ENCODE measurements around the gene TMEM171.

TMEM171 gene

DNA sequence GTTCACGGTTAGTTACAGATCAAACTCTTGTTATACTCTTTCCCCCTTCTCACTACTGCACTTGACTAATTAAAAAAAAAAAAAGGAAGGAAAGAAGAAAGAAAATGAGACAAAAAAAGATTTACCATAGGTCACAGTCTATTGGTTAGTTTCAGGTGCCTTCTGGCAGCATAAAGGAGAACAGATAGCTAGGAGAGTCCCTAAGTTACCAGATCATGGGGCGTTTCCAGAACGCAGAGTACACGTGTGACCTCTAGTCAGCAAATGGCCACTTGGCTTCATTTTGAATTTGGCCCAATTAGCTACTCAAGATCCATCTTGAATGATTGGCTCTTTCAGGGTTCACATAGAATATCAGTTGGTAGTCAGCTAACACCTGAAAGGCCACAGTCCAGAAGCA is 20.3 kb upstream of the TMEM171 start:
- H3K23ac ChIP-seq (ENCODE audit: low read length in 2 of 2), result no peak overlapping the region
- no peak overlapping the region for H3K4me2 ChIP-seq (ENCODE audit: low read length, poor library complexity, severe bottlenecking)
- no peak for DNase-seq
- H3K18ac ChIP-seq (ENCODE audit: low read depth in 1 of 2, low read length in 2 of 2), result no peak overlapping the region
- H3K9me3 ChIP-seq (ENCODE audit: control insufficient read depth, low read length), result peaks cover 15% of the 10 kb centered on the region
- no peaks in the 10 kb centered on the region for H3K27me3 ChIP-seq (ENCODE audit: control insufficient read depth in 1 of 2, insufficient read depth in 1 of 2, low read length in 2 of 2)
- no peak overlapping the region for H4K8ac ChIP-seq (ENCODE audit: low read length)
- H4K91ac ChIP-seq (ENCODE audit: low read length), result no peak overlapping the region
- H3K36me3 ChIP-seq (ENCODE audit: control insufficient read depth in 1 of 2, insufficient read depth in 2 of 2, low read depth in 1 of 2, low read length in 2 of 2), result peaks cover 0 to 7% of the 10 kb centered on the region in 2 experiments
- H2AK5ac ChIP-seq (ENCODE audit: low read length, severe bottlenecking), result no peak overlapping the region
- H3K4ac ChIP-seq (ENCODE audit: low read depth in 1 of 2, low read length in 2 of 2), result no peak overlapping the region
- no peak overlapping the region for H2BK12ac ChIP-seq (ENCODE audit: low read length in 2 of 2)
- peaks cover 4% of the 10 kb centered on the region for H3K4me1 ChIP-seq (ENCODE audit: control insufficient read depth, insufficient read depth, low read depth, low read length)
- no peak overlapping the region for H2AFZ ChIP-seq (ENCODE audit: low read depth, low read length)
- no peak overlapping the region for H3K27ac ChIP-seq (ENCODE audit: low read length, poor library complexity, severe bottlenecking)
- no peak overlapping the region for H3K9ac ChIP-seq (ENCODE audit: low read length)
- H3K79me1 ChIP-seq (replicated peaks; ENCODE audit: low read length, poor library complexity, severe bottlenecking), result no peaks in the 10 kb centered on the region
- no peak overlapping the region for H2BK15ac ChIP-seq (ENCODE audit: low read depth, poor library complexity, severe bottlenecking)
- H3K4me3 ChIP-seq (ENCODE audit: insufficient read depth in 1 of 2, low read depth in 1 of 2, low read length in 2 of 2), result no peak overlapping the region
- H2BK5ac ChIP-seq (ENCODE audit: low read depth, low read length, poor library complexity, severe bottlenecking), result no peak overlapping the region
- 96% methylated on average over 3 of the region's 4 CpGs for WGBS
- H2BK120ac ChIP-seq (ENCODE audit: low read depth, low read length), result no peak overlapping the region
- no peak overlapping the region for H3K14ac ChIP-seq (ENCODE audit: low read length in 2 of 2)

DNA sequence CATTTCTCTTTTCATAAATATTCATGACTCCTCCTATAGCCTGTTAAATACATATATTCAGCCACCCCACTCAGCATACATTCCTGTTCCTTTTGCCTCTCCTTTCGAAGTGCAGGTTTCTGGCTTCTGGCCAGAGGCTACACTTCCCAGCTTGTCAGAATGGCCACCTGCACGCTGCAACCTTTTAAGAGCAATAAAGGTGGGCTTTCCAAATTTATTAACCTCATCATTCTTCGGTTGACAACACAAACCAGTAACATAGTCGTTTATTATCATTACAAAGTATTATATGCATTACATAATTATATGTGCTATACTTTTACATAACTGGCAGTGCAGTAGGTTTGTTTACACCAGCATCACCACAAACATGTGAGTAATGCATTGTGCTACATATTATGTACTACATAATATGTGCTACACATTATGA is 16.5 kb upstream of the TMEM171 start:
- Histone ChIP-seq H3K9me3 (ENCODE audit: control insufficient read depth, low read length) (peaks cover 6% of the 10 kb centered on the region), H3K23ac (ENCODE audit: low read length in 2 of 2) (no peak overlapping the region), H2BK15ac (ENCODE audit: low read depth, poor library complexity, severe bottlenecking) (no peak overlapping the region), H2AFZ (ENCODE audit: low read depth, low read length) (no peak overlapping the region), H3K9ac (ENCODE audit: low read length) (no peak overlapping the region), H2BK12ac (ENCODE audit: low read length in 2 of 2) (no peak overlapping the region), H3K14ac (ENCODE audit: low read length in 2 of 2) (no peak overlapping the region), H2BK5ac (ENCODE audit: low read depth, low read length, poor library complexity, severe bottlenecking) (no peak overlapping the region), H2AK5ac (ENCODE audit: low read length, severe bottlenecking) (no peak overlapping the region), H3K18ac (ENCODE audit: low read depth in 1 of 2, low read length in 2 of 2) (no peak overlapping the region), H3K79me1 (replicated peaks; ENCODE audit: low read length, poor library complexity, severe bottlenecking) (no peaks in the 10 kb centered on the region), H4K91ac (ENCODE audit: low read length) (no peak overlapping the region), H3K27ac (ENCODE audit: low read length, poor library complexity, severe bottlenecking) (no peak overlapping the region), H2BK120ac (ENCODE audit: low read depth, low read length) (no peak overlapping the region), H3K4me1 (ENCODE audit: control insufficient read depth, insufficient read depth, low read depth, low read length) (peaks cover 3% of the 10 kb centered on the region), H3K4me2 (ENCODE audit: low read length, poor library complexity, severe bottlenecking) (no peak overlapping the region), H3K4me3 (ENCODE audit: insufficient read depth in 1 of 2, low read depth in 1 of 2, low read length in 2 of 2) (no peak overlapping the region), H4K8ac (ENCODE audit: low read length) (no peak overlapping the region), H3K27me3 (ENCODE audit: control insufficient read depth in 1 of 2, insufficient read depth in 1 of 2, low read length in 2 of 2) (no peaks in the 10 kb centered on the region), H3K36me3 (ENCODE audit: control insufficient read depth in 1 of 2, insufficient read depth in 2 of 2, low read depth in 1 of 2, low read length in 2 of 2) (no peaks in the 10 kb centered on the region), H3K4ac (ENCODE audit: low read depth in 1 of 2, low read length in 2 of 2) (no peak overlapping the region)
- WGBS, result 82% methylated on average over 2 of the region's 4 CpGs
- DNase-seq, result no peak

DNA sequence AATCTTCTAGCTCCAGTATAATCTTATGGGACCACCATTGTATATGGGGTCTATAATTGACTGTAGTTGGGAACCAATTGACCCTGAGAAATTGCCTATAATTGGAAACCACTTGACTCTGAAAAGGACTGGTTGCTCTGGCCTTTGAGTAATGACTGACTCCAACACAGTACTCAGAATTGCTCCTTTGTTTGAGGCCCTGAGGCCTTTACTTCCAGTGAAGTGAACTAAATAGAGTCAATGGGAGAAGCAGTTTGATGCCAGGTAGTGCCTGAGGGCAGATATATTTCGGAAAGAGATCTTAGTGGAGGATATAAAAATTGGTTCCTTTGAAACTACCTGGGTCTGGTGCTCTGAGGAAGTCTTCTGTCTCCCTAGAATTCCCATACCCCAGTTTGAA is 16.0 kb upstream of the TMEM171 start:
- 58% methylated on average over 1 of the region's 1 CpG for WGBS
- Histone ChIP-seq H3K4me3 (ENCODE audit: insufficient read depth in 1 of 2, low read depth in 1 of 2, low read length in 2 of 2) (no peak overlapping the region), H3K4me2 (ENCODE audit: low read length, poor library complexity, severe bottlenecking) (no peak overlapping the region), H2BK120ac (ENCODE audit: low read depth, low read length) (no peak overlapping the region), H2AK5ac (ENCODE audit: low read length, severe bottlenecking) (no peak overlapping the region), H2AFZ (ENCODE audit: low read depth, low read length) (no peak overlapping the region), H3K36me3 (ENCODE audit: control insufficient read depth in 1 of 2, insufficient read depth in 2 of 2, low read depth in 1 of 2, low read length in 2 of 2) (no peaks in the 10 kb centered on the region), H3K18ac (ENCODE audit: low read depth in 1 of 2, low read length in 2 of 2) (no peak overlapping the region), H2BK12ac (ENCODE audit: low read length in 2 of 2) (no peak overlapping the region), H3K9me3 (ENCODE audit: control insufficient read depth, low read length) (peaks cover 6% of the 10 kb centered on the region), H3K9ac (ENCODE audit: low read length) (no peak overlapping the region), H3K27ac (ENCODE audit: low read length, poor library complexity, severe bottlenecking) (no peak overlapping the region), H3K14ac (ENCODE audit: low read length in 2 of 2) (no peak overlapping the region), H3K4ac (ENCODE audit: low read depth in 1 of 2, low read length in 2 of 2) (no peak overlapping the region), H3K4me1 (ENCODE audit: control insufficient read depth, insufficient read depth, low read depth, low read length) (peaks cover 3% of the 10 kb centered on the region), H3K79me1 (replicated peaks; ENCODE audit: low read length, poor library complexity, severe bottlenecking) (no peaks in the 10 kb centered on the region), H3K27me3 (ENCODE audit: control insufficient read depth in 1 of 2, insufficient read depth in 1 of 2, low read length in 2 of 2) (no peaks in the 10 kb centered on the region), H2BK5ac (ENCODE audit: low read depth, low read length, poor library complexity, severe bottlenecking) (no peak overlapping the region), H4K8ac (ENCODE audit: low read length) (no peak overlapping the region), H2BK15ac (ENCODE audit: low read depth, poor library complexity, severe bottlenecking) (no peak overlapping the region), H4K91ac (ENCODE audit: low read length) (no peak overlapping the region), H3K23ac (ENCODE audit: low read length in 2 of 2) (no peak overlapping the region)
- DNase-seq, result no peak

DNA sequence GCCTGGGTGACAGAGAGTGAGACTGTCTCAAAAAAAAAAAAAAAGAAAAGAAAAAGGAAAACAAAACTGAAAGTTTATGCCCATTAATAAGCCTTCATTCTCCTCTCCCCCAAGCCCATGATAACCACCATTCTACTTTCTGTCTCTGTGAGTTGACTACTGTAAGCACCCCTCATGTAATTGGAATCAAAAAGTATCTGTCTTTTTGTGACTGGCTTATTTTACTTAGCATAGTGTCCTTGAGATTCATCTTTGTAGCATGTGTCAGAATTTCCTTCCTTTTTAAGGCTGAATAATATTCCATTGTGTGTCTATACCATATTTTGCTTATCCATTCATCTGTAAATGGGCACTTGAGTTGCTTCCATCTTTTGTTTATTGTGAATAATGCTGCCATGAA is 14.0 kb upstream of the TMEM171 start:
- Histone ChIP-seq H3K4me2 (ENCODE audit: low read length, poor library complexity, severe bottlenecking) (no peak overlapping the region), H4K91ac (ENCODE audit: low read length) (no peak overlapping the region), H2AK5ac (ENCODE audit: low read length, severe bottlenecking) (no peak overlapping the region), H3K9me3 (ENCODE audit: control insufficient read depth, low read length) (peaks cover 13% of the 10 kb centered on the region), H3K14ac (ENCODE audit: low read length in 2 of 2) (no peak overlapping the region), H2BK120ac (ENCODE audit: low read depth, low read length) (no peak overlapping the region), H3K4me1 (ENCODE audit: control insufficient read depth, insufficient read depth, low read depth, low read length) (no peaks in the 10 kb centered on the region), H3K27me3 (ENCODE audit: control insufficient read depth in 1 of 2, insufficient read depth in 1 of 2, low read length in 2 of 2) (no peaks in the 10 kb centered on the region), H3K9ac (ENCODE audit: low read length) (no peak overlapping the region), H3K18ac (ENCODE audit: low read depth in 1 of 2, low read length in 2 of 2) (no peak overlapping the region), H3K79me1 (replicated peaks; ENCODE audit: low read length, poor library complexity, severe bottlenecking) (no peaks in the 10 kb centered on the region), H2BK12ac (ENCODE audit: low read length in 2 of 2) (no peak overlapping the region), H3K23ac (ENCODE audit: low read length in 2 of 2) (no peak overlapping the region), H3K4ac (ENCODE audit: low read depth in 1 of 2, low read length in 2 of 2) (no peak overlapping the region), H4K8ac (ENCODE audit: low read length) (no peak overlapping the region), H3K4me3 (ENCODE audit: insufficient read depth in 1 of 2, low read depth in 1 of 2, low read length in 2 of 2) (no peak overlapping the region), H2AFZ (ENCODE audit: low read depth, low read length) (no peak overlapping the region), H3K27ac (ENCODE audit: low read length, poor library complexity, severe bottlenecking) (no peak overlapping the region), H2BK15ac (ENCODE audit: low read depth, poor library complexity, severe bottlenecking) (no peak overlapping the region), H2BK5ac (ENCODE audit: low read depth, low read length, poor library complexity, severe bottlenecking) (no peak overlapping the region), H3K36me3 (ENCODE audit: control insufficient read depth in 1 of 2, insufficient read depth in 2 of 2, low read depth in 1 of 2, low read length in 2 of 2) (no peaks in the 10 kb centered on the region)
- no peak for DNase-seq

Measured in mesenchymal stem cell (in vitro differentiated cells and primary cell).